NCI-H748 (cell line): ENCODE data around the gene PATL1.
"Not testable (repeated sequence)": the region's sequence is repeated elsewhere in the genome, so short reads cannot be mapped to it uniquely, and the experiment has no call there.

Experiments
- DNase-seq: peaks from one replicate; lab custom pipeline; 2025; ENCODE audit not compliant: unreplicated experiment; lab: John Stamatoyannopoulos, UW

Gene PATL1

GRCh38 chr11:59668950-59669610, at the start of gene PATL1:
PATL1 (minus strand) TSS chr11:59669037; CDS start chr11:59668895, 142 bp downstream.
- DNase-seq: peak; percentile 97

- no peak for DNase-seq
Observed at GRCh38 chr11:59716051-59716450, 47.2 kb upstream of the PATL1 start.

GRCh38 chr11:59713745-59714144, 44.9 kb upstream of the PATL1 start, which contains the start of gene OR10V1:
OR10V1 (minus strand) TSS chr11:59713845; CDS start chr11:59713845, 0 bp downstream.
- DNase-seq: no peak

- no peak for DNase-seq
Observed at GRCh38 chr11:59710136-59710847, 41.5 kb upstream of the PATL1 start.

- DNase-seq: no peak
Observed at GRCh38 chr11:59708537-59708936, 39.7 kb upstream of the PATL1 start.

- DNase-seq: no peak
Observed at GRCh38 chr11:59707371-59707770, 38.5 kb upstream of the PATL1 start.

- DNase-seq: no peak
Observed at GRCh38 chr11:59706518-59707285, 37.9 kb upstream of the PATL1 start.

- no peak for DNase-seq
Observed at GRCh38 chr11:59705294-59705693, 36.5 kb upstream of the PATL1 start.

- not testable (repeated sequence) for DNase-seq
Observed at GRCh38 chr11:59703515-59703914, 34.7 kb upstream of the PATL1 start.

GRCh38 chr11:59700157-59700556, 31.3 kb upstream of the PATL1 start:
- DNase-seq: not testable (repeated sequence)

- DNase-seq: no peak
Observed at GRCh38 chr11:59698506-59698905, 29.7 kb upstream of the PATL1 start.

GRCh38 chr11:59692915-59693314, 24.1 kb upstream of the PATL1 start:
- DNase-seq: no peak

- no peak for DNase-seq
Observed at GRCh38 chr11:59691156-59691555, 22.3 kb upstream of the PATL1 start.

GRCh38 chr11:59689015-59689414, 20.2 kb upstream of the PATL1 start:
- DNase-seq: no peak

- peak; percentile 68 for DNase-seq
Observed at GRCh38 chr11:59681260-59681725, 12.5 kb upstream of the PATL1 start.

- peak; percentile 62 for DNase-seq
Observed at GRCh38 chr11:59680287-59681154, 11.7 kb upstream of the PATL1 start.

- no peak for DNase-seq
Observed at GRCh38 chr11:59679347-59679746, 10.5 kb upstream of the PATL1 start.

- DNase-seq: no peak
Observed at GRCh38 chr11:59678813-59679165, 10.0 kb upstream of the PATL1 start.

- no peak for DNase-seq
Observed at GRCh38 chr11:59678118-59678812, 9.4 kb upstream of the PATL1 start.

GRCh38 chr11:59676205-59676604, 7.4 kb upstream of the PATL1 start:
- DNase-seq: no peak
